CD4-positive, alpha-beta T cell (primary cell): ENCODE data around the gene ATAD2B. TPM values are rescaled to one million over a fixed set of nuclear protein-coding genes. Genes with fewer than 3 reads are reported as not detected.

Experiments
- ATAC-seq: fragments of 200-7000 bp; cut with Tn5 transposase; one replicate; pipeline ENCODE4 v1.10.0; 2022; ENCODE audit warnings: mild to moderate bottlenecking; ENCODE audit not compliant: poor library complexity
- CTCF ChIA-PET: fragments of 350-600 bp; sonication (Branson Sonifier 250); formaldehyde crosslinking; loops from one replicate; lab custom pipeline; 2021; ENCODE audit warnings: antibody characterized with exemption, inconsistent platforms; lab: Charles Lee
- POLR2A ChIA-PET: fragments of 350-600 bp; sonication (Branson Sonifier 250); formaldehyde crosslinking; loops from one replicate; lab custom pipeline; 2021; ENCODE audit warnings: antibody characterized with exemption, inconsistent platforms; lab: Charles Lee
- DNase-seq, 14 experiments: peaks; one replicate each; pipeline ENCODE4 v3.0.0-alpha.2; 2013 to 2020; ENCODE audit warnings: mixed read lengths in 2 of 14
- H3K27ac ChIP-seq, 2 donors: one replicate each; pipeline versions ENCODE4 v1.5.1 to v1.7.0; 2013; ENCODE audit warnings: low read length in 2 of 2, low read depth in 1 of 2, mild to moderate bottlenecking in 1 of 2
- H3K27me3 ChIP-seq, 2 experiments: 1 replicate in 1 of 2; 2 replicates in 1 of 2; pipeline versions ENCODE4 v1.6.1 to v1.7.0; 2013; ENCODE audit warnings: low read length in 2 of 2, control low read depth in 1 of 2, mild to moderate bottlenecking in 1 of 2, moderate library complexity in 1 of 2; ENCODE audit not compliant: insufficient read depth in 2 of 2, control insufficient read depth in 1 of 2
- H3K36me3 ChIP-seq: one replicate; pipeline ENCODE4 v1.6.1; 2013; ENCODE audit warnings: low read length, control low read depth; ENCODE audit not compliant: insufficient read depth
- H3K4me1 ChIP-seq: one replicate; pipeline ENCODE4 v1.6.1; 2013; ENCODE audit warnings: low read length, control low read depth; ENCODE audit not compliant: insufficient read depth
- H3K4me3 ChIP-seq: one replicate; pipeline ENCODE4 v1.5.1; 2013; ENCODE audit warnings: mild to moderate bottlenecking, low read length, moderate library complexity
- H3K9me3 ChIP-seq, 2 experiments: 1 replicate in 1 of 2; 2 replicates in 1 of 2; pipeline versions ENCODE4 v1.6.1 to v1.7.0; 2013; ENCODE audit warnings: low read length in 2 of 2, mild to moderate bottlenecking in 2 of 2, control low read depth in 1 of 2, moderate library complexity in 1 of 2; ENCODE audit not compliant: control insufficient read depth in 1 of 2, insufficient read depth in 1 of 2
- H3K27ac Mint-ChIP-seq: one replicate; pipeline ENCODE4 v1.8.0; 2020; ENCODE audit warnings: mixed read lengths
- H3K27me3 Mint-ChIP-seq: one replicate; pipeline ENCODE4 v1.8.0; 2021; ENCODE audit warnings: mixed read lengths
- H3K36me3 Mint-ChIP-seq: one replicate; pipeline ENCODE4 v1.8.0; 2021; ENCODE audit warnings: low read depth, mixed read lengths
- H3K4me1 Mint-ChIP-seq: one replicate; pipeline ENCODE4 v1.8.0; 2021; ENCODE audit warnings: low read depth, mixed read lengths
- H3K4me3 Mint-ChIP-seq: one replicate; pipeline ENCODE4 v1.8.0; 2020; ENCODE audit warnings: mild to moderate bottlenecking, mixed read lengths
- H3K9me3 Mint-ChIP-seq: one replicate; pipeline ENCODE4 v1.8.0; 2020; ENCODE audit warnings: mixed read lengths
- intact Hi-C, 2 experiments: fragments of 100-400 bp; cut with DNase I in 1 of 2; cut with micrococcal nuclease in 1 of 2; formaldehyde crosslinking; loops; one replicate each; pipeline versions ENCODE4 v1.15.1 to v1.9.0; 2023 to 2025; cut with DNase I, micrococcal nuclease
- total RNA-seq, 174 experiments: library from RNA in 2 of 174; stranded (reverse) in 2 of 174; gene quantifications; one replicate each; pipeline ENCODE4 v1.2.3 and lab custom pipeline; 2021 to 2026
- TF ChIP-seq, protein P1 (sequence below): fragments of 200-600 bp; IDR thresholded peaks from one replicate; pipeline ENCODE4 v1.8.0; 2022; ENCODE audit warnings: antibody characterized with exemption, mild to moderate bottlenecking

Gene ATAD2B
- total RNA-seq, 2 experiments from 2014 or later: 30.7 to 35.4 TPM

DNA sequence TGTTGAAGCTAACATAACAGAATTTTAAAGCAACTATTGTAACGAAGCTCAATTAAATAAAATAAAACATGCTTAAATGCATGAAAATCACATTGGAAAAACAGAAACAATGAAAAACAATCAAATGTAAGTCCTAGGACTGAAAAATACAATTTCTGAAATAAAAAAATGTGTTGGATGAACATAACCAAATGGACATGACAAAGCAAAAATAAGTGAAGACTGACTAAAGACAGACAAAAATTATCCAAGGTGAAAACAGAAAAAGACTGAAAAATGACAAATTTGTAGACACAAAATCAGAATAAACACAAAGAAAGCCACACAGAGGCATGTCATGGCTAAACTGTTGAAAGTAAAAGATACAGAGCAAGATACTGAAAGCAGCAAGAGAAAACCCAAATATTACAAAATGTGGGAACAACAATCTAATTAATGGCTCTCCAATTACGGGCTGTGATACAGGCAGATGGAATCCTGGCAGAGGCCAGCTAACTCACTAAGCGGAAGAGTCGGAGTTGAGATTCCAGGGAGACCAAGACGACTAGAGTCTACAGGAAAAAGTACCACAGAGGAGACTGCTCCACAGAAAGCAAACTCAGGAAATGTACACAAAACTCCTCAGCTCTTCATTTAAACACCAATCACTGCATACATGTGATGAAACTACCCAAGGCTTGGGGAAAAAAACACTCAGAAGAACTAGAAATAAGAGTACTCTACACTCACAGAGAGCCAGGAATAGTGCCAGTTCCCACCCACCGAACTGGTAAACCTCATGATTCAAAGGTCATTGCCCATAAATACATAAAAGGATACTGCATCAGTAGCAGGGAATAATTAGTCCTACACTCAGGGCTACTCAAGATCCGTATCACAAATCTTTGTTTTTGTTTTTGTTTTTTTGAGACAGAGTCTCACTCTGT lies 83.6 kb downstream of the ATAD2B start:
- ATAC-seq: no peak

GRCh38 chr2:23839919-23840578 lies 86.9 kb downstream of the ATAD2B start:
- Mint-ChIP-seq H3K36me3 (peaks cover 86% of the 10 kb centered on the region), H3K27me3 (no peaks in the 10 kb centered on the region), H3K9me3 (no peaks in the 10 kb centered on the region), H3K4me3 (no peak overlapping the region), H3K27ac (no peak overlapping the region), H3K4me1 (no peaks in the 10 kb centered on the region)
- DNase-seq (no peak), ATAC-seq (no peak)
- no peak overlapping the region for H3K27ac ChIP-seq
- ChIA-PET CTCF (no interaction called here), POLR2A (no interaction called here)
- H3K4me3 ChIP-seq: no peak overlapping the region
- intact Hi-C loops: no loop called here
- peaks cover 7% of the 10 kb centered on the region for H3K36me3 ChIP-seq
- TF ChIP-seq, protein P1, sequence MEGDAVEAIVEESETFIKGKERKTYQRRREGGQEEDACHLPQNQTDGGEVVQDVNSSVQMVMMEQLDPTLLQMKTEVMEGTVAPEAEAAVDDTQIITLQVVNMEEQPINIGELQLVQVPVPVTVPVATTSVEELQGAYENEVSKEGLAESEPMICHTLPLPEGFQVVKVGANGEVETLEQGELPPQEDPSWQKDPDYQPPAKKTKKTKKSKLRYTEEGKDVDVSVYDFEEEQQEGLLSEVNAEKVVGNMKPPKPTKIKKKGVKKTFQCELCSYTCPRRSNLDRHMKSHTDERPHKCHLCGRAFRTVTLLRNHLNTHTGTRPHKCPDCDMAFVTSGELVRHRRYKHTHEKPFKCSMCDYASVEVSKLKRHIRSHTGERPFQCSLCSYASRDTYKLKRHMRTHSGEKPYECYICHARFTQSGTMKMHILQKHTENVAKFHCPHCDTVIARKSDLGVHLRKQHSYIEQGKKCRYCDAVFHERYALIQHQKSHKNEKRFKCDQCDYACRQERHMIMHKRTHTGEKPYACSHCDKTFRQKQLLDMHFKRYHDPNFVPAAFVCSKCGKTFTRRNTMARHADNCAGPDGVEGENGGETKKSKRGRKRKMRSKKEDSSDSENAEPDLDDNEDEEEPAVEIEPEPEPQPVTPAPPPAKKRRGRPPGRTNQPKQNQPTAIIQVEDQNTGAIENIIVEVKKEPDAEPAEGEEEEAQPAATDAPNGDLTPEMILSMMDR: no peak
- H3K27me3 ChIP-seq: no peaks in the 10 kb centered on the region
- H3K4me1 ChIP-seq: no peaks in the 10 kb centered on the region
- H3K9me3 ChIP-seq: peaks cover 0 to 7% of the 10 kb centered on the region in 2 experiments

More for the DNA sequence above, 83.6 kb downstream of the ATAD2B start:
- H3K36me3 Mint-ChIP-seq: peaks cover 71% of the 10 kb centered on the region
- DNase-seq: no peak
- TF ChIP-seq, protein P1: no peak
- H3K27ac Mint-ChIP-seq: no peak overlapping the region
- intact Hi-C loops: no loop called here
- H3K36me3 ChIP-seq: peaks cover 4% of the 10 kb centered on the region
- H3K4me3 Mint-ChIP-seq: no peak overlapping the region
- H3K4me1 ChIP-seq: no peaks in the 10 kb centered on the region
- no peaks in the 10 kb centered on the region for H3K27me3 Mint-ChIP-seq
- no peaks in the 10 kb centered on the region for H3K9me3 ChIP-seq
- POLR2A ChIA-PET: no interaction called here
- no peaks in the 10 kb centered on the region for H3K9me3 Mint-ChIP-seq
- CTCF ChIA-PET: no interaction called here
- H3K4me1 Mint-ChIP-seq: no peaks in the 10 kb centered on the region
- no peak overlapping the region for H3K27ac ChIP-seq
- no peaks in the 10 kb centered on the region for H3K27me3 ChIP-seq
- no peak overlapping the region for H3K4me3 ChIP-seq

- peaks cover 79% of the 10 kb centered on the region for H3K36me3 Mint-ChIP-seq
- no peak overlapping the region for H3K27ac ChIP-seq
- H3K27ac Mint-ChIP-seq: no peak overlapping the region
- intact Hi-C loops: no loop called here
- no peaks in the 10 kb centered on the region for H3K9me3 Mint-ChIP-seq
- no peaks in the 10 kb centered on the region for H3K27me3 ChIP-seq
- no peaks in the 10 kb centered on the region for H3K27me3 Mint-ChIP-seq
- peaks cover 7% of the 10 kb centered on the region for H3K36me3 ChIP-seq
- CTCF ChIA-PET: no interaction called here
- DNase-seq (no peak), ATAC-seq (no peak)
- H3K4me1 ChIP-seq: no peaks in the 10 kb centered on the region
- TF ChIP-seq, protein P1: no peak
- no peaks in the 10 kb centered on the region for H3K4me1 Mint-ChIP-seq
- POLR2A ChIA-PET: no interaction called here
- H3K4me3 Mint-ChIP-seq: no peak overlapping the region
- no peak overlapping the region for H3K4me3 ChIP-seq
- peaks cover 0 to 7% of the 10 kb centered on the region in 2 experiments for H3K9me3 ChIP-seq
Observed at GRCh38 chr2:23838996-23839395, 87.9 kb downstream of the ATAD2B start.
